Memory B cell (primary cell): ENCODE measurements around the gene S100A1.

Experiments
- ATAC-seq: fragments of 150-1000 bp; cut with Tn5 transposase; 2 replicates; pipeline ENCODE4 v1.10.0; 2021; ENCODE audit warnings: low read depth, mild to moderate bottlenecking, moderate library complexity
- DNase-seq, 2 donors: peaks; one replicate each; pipeline ENCODE4 v3.0.0; 2022; ENCODE audit warnings: low spot score in 2 of 2
- H3K27ac Mint-ChIP-seq: one replicate; pipeline ENCODE4 v1.8.0; 2022; ENCODE audit warnings: mild to moderate bottlenecking, moderate library complexity, mixed read lengths
- H3K27me3 Mint-ChIP-seq: one replicate; pipeline ENCODE4 v1.8.0; 2022; ENCODE audit warnings: mixed read lengths
- H3K36me3 Mint-ChIP-seq: one replicate; pipeline ENCODE4 v1.8.0; 2022; ENCODE audit warnings: mild to moderate bottlenecking, mixed read lengths
- H3K4me1 Mint-ChIP-seq: one replicate; pipeline ENCODE4 v1.8.0; 2022; ENCODE audit warnings: mixed read lengths
- H3K4me3 Mint-ChIP-seq: one replicate; pipeline ENCODE4 v1.8.0; 2022; ENCODE audit warnings: mild to moderate bottlenecking, moderate library complexity, mixed read lengths
- H3K9me3 Mint-ChIP-seq: one replicate; pipeline ENCODE4 v1.8.0; 2022; ENCODE audit warnings: mixed read lengths

Gene S100A1

GRCh38 chr1:153614189-153614900, 13.9 kb upstream of the S100A1 start:
- Mint-ChIP-seq H3K9me3 (no peaks in the 10 kb centered on the region), H3K27ac (no peak overlapping the region), H3K4me3 (no peak overlapping the region), H3K27me3 (no peaks in the 10 kb centered on the region), H3K36me3 (no peaks in the 10 kb centered on the region), H3K4me1 (peaks cover 2% of the 10 kb centered on the region)
- ATAC-seq = no peak
- no peak for DNase-seq

GRCh38 chr1:153614906-153615305, 13.3 kb upstream of the S100A1 start:
- no peaks in the 10 kb centered on the region for H3K9me3 Mint-ChIP-seq
- no peaks in the 10 kb centered on the region for H3K36me3 Mint-ChIP-seq
- DNase-seq (no peak), ATAC-seq (no peak)
- H3K4me1 Mint-ChIP-seq = no peaks in the 10 kb centered on the region
- no peak overlapping the region for H3K4me3 Mint-ChIP-seq
- H3K27me3 Mint-ChIP-seq = no peaks in the 10 kb centered on the region
- no peak overlapping the region for H3K27ac Mint-ChIP-seq

GRCh38 chr1:153615406-153615805, 12.8 kb upstream of the S100A1 start:
- H3K4me1 Mint-ChIP-seq = no peaks in the 10 kb centered on the region
- no peaks in the 10 kb centered on the region for H3K36me3 Mint-ChIP-seq
- no peak for DNase-seq
- no peak for ATAC-seq
- H3K27ac Mint-ChIP-seq = no peak overlapping the region
- H3K27me3 Mint-ChIP-seq = no peaks in the 10 kb centered on the region
- H3K9me3 Mint-ChIP-seq = no peaks in the 10 kb centered on the region
- H3K4me3 Mint-ChIP-seq = no peak overlapping the region

GRCh38 chr1:153616144-153616916, 11.9 kb upstream of the S100A1 start, which contains the start of gene S100A14:
Gene S100A14, minus strand, starts transcription at chr1:153616325. Its CDS starts 467 bp downstream, at chr1:153615858.
- H3K27ac Mint-ChIP-seq = no peak within 1 kb of the TSS
- H3K36me3 Mint-ChIP-seq = no peaks in the 10 kb centered on the region
- H3K4me1 Mint-ChIP-seq = no peaks in the 10 kb centered on the region
- H3K4me3 Mint-ChIP-seq = no peak within 1 kb of the TSS
- no peaks in the 10 kb centered on the region for H3K9me3 Mint-ChIP-seq
- no peaks in the 10 kb centered on the region for H3K27me3 Mint-ChIP-seq
- ATAC-seq (no peak), DNase-seq (no peak)

GRCh38 chr1:153616917-153617311, 11.3 kb upstream of the S100A1 start:
- H3K36me3 Mint-ChIP-seq = no peaks in the 10 kb centered on the region
- no peak overlapping the region for H3K27ac Mint-ChIP-seq
- no peaks in the 10 kb centered on the region for H3K9me3 Mint-ChIP-seq
- no peaks in the 10 kb centered on the region for H3K4me1 Mint-ChIP-seq
- ATAC-seq (no peak), DNase-seq (no peak)
- no peak overlapping the region for H3K4me3 Mint-ChIP-seq
- no peaks in the 10 kb centered on the region for H3K27me3 Mint-ChIP-seq

GRCh38 chr1:153617663-153618062, 10.6 kb upstream of the S100A1 start:
- Mint-ChIP-seq H3K9me3 (no peaks in the 10 kb centered on the region), H3K36me3 (no peaks in the 10 kb centered on the region), H3K27ac (no peak overlapping the region), H3K27me3 (no peaks in the 10 kb centered on the region), H3K4me1 (no peaks in the 10 kb centered on the region), H3K4me3 (no peak overlapping the region)
- peak; percentile 98 for ATAC-seq
- DNase-seq = peak; percentile 58

- H3K9me3 Mint-ChIP-seq = no peaks in the 10 kb centered on the region
- no peaks in the 10 kb centered on the region for H3K27me3 Mint-ChIP-seq
- no peaks in the 10 kb centered on the region for H3K36me3 Mint-ChIP-seq
- DNase-seq (no peak), ATAC-seq (no peak)
- peaks cover 3% of the 10 kb centered on the region for H3K4me1 Mint-ChIP-seq
- H3K27ac Mint-ChIP-seq = no peak overlapping the region
- no peak overlapping the region for H3K4me3 Mint-ChIP-seq
These were observed 9.1 kb upstream of the S100A1 start for GRCh38 chr1:153619171-153619570.

- ATAC-seq = no peak
- peak overlapping the region; percentile 35 for H3K27ac Mint-ChIP-seq
- H3K27me3 Mint-ChIP-seq = no peaks in the 10 kb centered on the region
- H3K9me3 Mint-ChIP-seq = no peaks in the 10 kb centered on the region
- no peak for DNase-seq
- H3K4me3 Mint-ChIP-seq = no peak overlapping the region
- H3K36me3 Mint-ChIP-seq = no peaks in the 10 kb centered on the region
- H3K4me1 Mint-ChIP-seq = peaks cover 15% of the 10 kb centered on the region
These were observed 5.1 kb upstream of the S100A1 start for GRCh38 chr1:153623101-153623500.

- peaks cover 25% of the 10 kb centered on the region for H3K4me1 Mint-ChIP-seq
These were observed 3.1 kb upstream of the S100A1 start for GRCh38 chr1:153624965-153625611.

GRCh38 chr1:153626477-153626903, 1.7 kb upstream of the S100A1 start:
- peaks cover 25% of the 10 kb centered on the region for H3K4me1 Mint-ChIP-seq
- H3K4me3 Mint-ChIP-seq = no peak overlapping the region
- no peaks in the 10 kb centered on the region for H3K27me3 Mint-ChIP-seq

More at GRCh38 chr1:153624965-153625611, 3.1 kb upstream of the S100A1 start:
- no peaks in the 10 kb centered on the region for H3K9me3 Mint-ChIP-seq
- H3K4me3 Mint-ChIP-seq = no peak overlapping the region
- no peak for DNase-seq
- ATAC-seq = no peak
- no peaks in the 10 kb centered on the region for H3K36me3 Mint-ChIP-seq
- no peak overlapping the region for H3K27ac Mint-ChIP-seq
- no peaks in the 10 kb centered on the region for H3K27me3 Mint-ChIP-seq

GRCh38 chr1:153626904-153627714, 1.1 kb upstream of the S100A1 start, which contains the start of gene S100A13:
Gene S100A13, minus strand, starts transcription at chr1:153627505. Its CDS starts 1,033 bp downstream, at chr1:153626472.
- no peaks in the 10 kb centered on the region for H3K27me3 Mint-ChIP-seq
- H3K9me3 Mint-ChIP-seq = no peaks in the 10 kb centered on the region
- ATAC-seq (peak; percentile 43), DNase-seq (no peak)
- H3K36me3 Mint-ChIP-seq = no peaks in the 10 kb centered on the region
- H3K27ac Mint-ChIP-seq = peak within 1 kb of the TSS; percentile 7
- H3K4me1 Mint-ChIP-seq = peaks cover 25% of the 10 kb centered on the region
- H3K4me3 Mint-ChIP-seq = peak within 1 kb of the TSS; percentile 71

More at GRCh38 chr1:153626477-153626903, 1.7 kb upstream of the S100A1 start:
- ATAC-seq (no peak), DNase-seq (no peak)
- no peaks in the 10 kb centered on the region for H3K9me3 Mint-ChIP-seq
- no peak overlapping the region for H3K27ac Mint-ChIP-seq
- H3K36me3 Mint-ChIP-seq = no peaks in the 10 kb centered on the region

- Mint-ChIP-seq H3K27ac (peak overlapping the region; percentile 46), H3K36me3 (no peaks in the 10 kb centered on the region)
- no peak for DNase-seq
These were observed 556 bp downstream of the S100A1 start for GRCh38 chr1:153628638-153629342.

GRCh38 chr1:153629343-153629665, 1.1 kb downstream of the S100A1 start:
- ATAC-seq (no peak), DNase-seq (no peak)
- Mint-ChIP-seq H3K27me3 (no peaks in the 10 kb centered on the region), H3K4me3 (no peak overlapping the region), H3K9me3 (no peaks in the 10 kb centered on the region), H3K4me1 (peaks cover 31% of the 10 kb centered on the region), H3K27ac (peak overlapping the region; percentile 46), H3K36me3 (peaks cover 2% of the 10 kb centered on the region)

More at GRCh38 chr1:153628638-153629342, 556 bp downstream of the S100A1 start:
- Mint-ChIP-seq H3K4me1 (peaks cover 29% of the 10 kb centered on the region), H3K27me3 (no peaks in the 10 kb centered on the region), H3K4me3 (no peak overlapping the region), H3K9me3 (no peaks in the 10 kb centered on the region)
- no peak for ATAC-seq
